Upper lobe of right lung (tissue), 1 donor: ENCODE measurements around the gene JMJD8. TPM values are rescaled to one million over a fixed set of nuclear protein-coding genes. Genes with fewer than 3 reads are reported as not detected.

Experiments used
- ATAC-seq: fragments of 200-7000 bp; cut with Tn5 transposase; one replicate; pipeline ENCODE4 v1.9.1; 2020; ENCODE audit warnings: mild to moderate bottlenecking, moderate library complexity
- DNase-seq: peaks from one replicate; pipeline ENCODE4 v3.0.0-alpha.2; 2020
- H3K27ac ChIP-seq: fragments of 200-600 bp; one replicate; pipeline ENCODE4 v1.8.0; 2022
- H3K27me3 ChIP-seq: fragments of 200-600 bp; one replicate; pipeline ENCODE4 v1.8.0; 2022; ENCODE audit warnings: mild to moderate bottlenecking
- H3K36me3 ChIP-seq: fragments of 200-600 bp; one replicate; pipeline ENCODE4 v1.8.0; 2022
- H3K4me1 ChIP-seq: fragments of 200-600 bp; one replicate; pipeline ENCODE4 v1.8.0; 2022
- H3K4me3 ChIP-seq: fragments of 200-600 bp; one replicate; pipeline ENCODE4 v1.8.0; 2022; ENCODE audit warnings: mild to moderate bottlenecking
- H3K9me3 ChIP-seq: fragments of 200-600 bp; one replicate; pipeline ENCODE4 v1.8.0; 2022
- intact Hi-C: fragments of 100-400 bp; cut with DNase I; formaldehyde crosslinking; loops from one replicate; pipeline ENCODE4 v1.11.0; 2022
- total RNA-seq: library from RNA; stranded (reverse); fragmentation: NEBNext Ultra II Directional; extraction: Animal tissue kit (Norgen Biotek cat#: 25700); gene quantifications from one replicate; pipeline ENCODE4 v1.2.1, GENCODE V29; 2021
- TF ChIP-seq, protein P1 (sequence below): fragments of 200-600 bp; IDR thresholded peaks from one replicate; pipeline ENCODE4 v1.8.0; 2022; ENCODE audit warnings: antibody characterized with exemption
- donor health status: DM: no; HTN: yes; CAD: no; lungs with severe emphysema.

JMJD8 gene
- total RNA-seq, 1 donor from 2014 or later, result 51.3 TPM

DNA sequence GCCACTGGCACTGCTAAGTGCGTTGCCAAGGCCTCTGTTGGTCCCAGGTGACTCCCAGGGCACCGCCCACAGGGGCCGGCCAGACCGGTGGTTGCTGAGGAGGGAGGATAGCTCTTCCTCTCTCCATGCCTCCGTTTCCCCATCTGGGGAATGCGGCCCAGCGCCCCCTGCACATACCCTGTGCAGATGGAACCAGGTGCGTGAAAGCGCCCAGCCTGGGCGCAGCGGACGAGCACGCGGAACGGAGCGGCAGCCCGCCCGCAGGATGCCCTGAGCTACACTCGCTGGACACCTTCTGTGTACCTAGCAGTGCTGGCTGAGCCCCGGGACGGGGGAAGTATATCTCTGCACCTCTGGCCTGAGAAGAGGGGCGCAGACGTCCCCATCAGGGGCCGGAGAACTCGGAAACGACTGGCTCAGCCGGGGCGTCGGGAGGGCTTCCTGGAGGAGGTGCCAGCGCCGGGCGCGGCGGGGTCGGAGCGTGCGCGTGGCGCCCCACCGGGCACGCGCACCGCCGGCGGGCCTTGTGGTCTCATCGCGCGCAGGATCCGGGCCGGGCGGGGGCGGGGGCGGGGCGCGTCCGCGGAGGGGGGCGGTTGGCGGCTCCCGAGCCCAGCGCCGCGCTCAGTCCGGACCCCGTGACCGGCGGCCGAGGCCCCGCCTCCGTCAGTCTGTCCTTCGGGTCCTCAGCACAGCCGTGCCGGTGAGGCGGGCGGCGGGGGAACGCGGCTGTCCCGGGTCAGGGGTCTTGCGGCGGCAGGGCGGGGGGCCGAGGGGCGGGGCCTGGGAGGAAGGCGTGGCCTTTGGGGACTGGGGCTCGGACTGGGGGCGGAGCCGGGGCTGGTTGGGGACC is 42.5 kb upstream of the JMJD8 start, which contains the start of the genes CCDC78 and HAGHL:
TSS of gene CCDC78 (minus strand) at position 6 of the 853 bp plus-strand sequence. CDS start 76 bp downstream, outside the sequence.
TSS of gene HAGHL (plus strand) at position 669 of the 853 bp plus-strand sequence. CDS start 404 bp downstream, outside the sequence.
- H3K4me3 ChIP-seq, result peak within 1 kb of the TSS; percentile 58
- ATAC-seq (peak; percentile 42), DNase-seq (peak; percentile 82)
- H3K27me3 ChIP-seq, result peaks cover 16% of the 10 kb centered on the region
- H3K9me3 ChIP-seq, result no peaks in the 10 kb centered on the region
- H3K27ac ChIP-seq, result peak within 1 kb of the TSS; percentile 47
- peaks cover 25% of the 10 kb centered on the region for H3K4me1 ChIP-seq
- intact Hi-C loops, result no loop called here
- TF ChIP-seq, protein P1, sequence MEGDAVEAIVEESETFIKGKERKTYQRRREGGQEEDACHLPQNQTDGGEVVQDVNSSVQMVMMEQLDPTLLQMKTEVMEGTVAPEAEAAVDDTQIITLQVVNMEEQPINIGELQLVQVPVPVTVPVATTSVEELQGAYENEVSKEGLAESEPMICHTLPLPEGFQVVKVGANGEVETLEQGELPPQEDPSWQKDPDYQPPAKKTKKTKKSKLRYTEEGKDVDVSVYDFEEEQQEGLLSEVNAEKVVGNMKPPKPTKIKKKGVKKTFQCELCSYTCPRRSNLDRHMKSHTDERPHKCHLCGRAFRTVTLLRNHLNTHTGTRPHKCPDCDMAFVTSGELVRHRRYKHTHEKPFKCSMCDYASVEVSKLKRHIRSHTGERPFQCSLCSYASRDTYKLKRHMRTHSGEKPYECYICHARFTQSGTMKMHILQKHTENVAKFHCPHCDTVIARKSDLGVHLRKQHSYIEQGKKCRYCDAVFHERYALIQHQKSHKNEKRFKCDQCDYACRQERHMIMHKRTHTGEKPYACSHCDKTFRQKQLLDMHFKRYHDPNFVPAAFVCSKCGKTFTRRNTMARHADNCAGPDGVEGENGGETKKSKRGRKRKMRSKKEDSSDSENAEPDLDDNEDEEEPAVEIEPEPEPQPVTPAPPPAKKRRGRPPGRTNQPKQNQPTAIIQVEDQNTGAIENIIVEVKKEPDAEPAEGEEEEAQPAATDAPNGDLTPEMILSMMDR, result no peak
- peaks cover under 1% of the 10 kb centered on the region for H3K36me3 ChIP-seq

DNA sequence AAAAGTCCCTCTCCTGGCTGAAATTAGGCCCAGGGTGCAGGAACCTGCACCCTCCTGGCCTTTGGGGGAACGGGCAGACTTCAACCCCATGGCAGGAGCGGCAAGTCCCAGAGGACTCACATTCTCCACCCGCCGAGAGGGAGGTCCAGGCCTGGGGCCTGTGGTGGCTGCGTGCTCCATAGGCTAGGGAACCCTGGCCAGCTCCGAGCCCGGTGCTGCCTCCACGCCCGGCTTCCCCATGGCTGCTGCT is 42.0 kb upstream of the JMJD8 start:
- H3K4me3 ChIP-seq, result peak overlapping the region; percentile 58
- DNase-seq (no peak), ATAC-seq (no peak)
- H3K27me3 ChIP-seq, result peaks cover 16% of the 10 kb centered on the region
- no peaks in the 10 kb centered on the region for H3K9me3 ChIP-seq
- intact Hi-C loops, result no loop called here
- no peaks in the 10 kb centered on the region for H3K36me3 ChIP-seq
- H3K27ac ChIP-seq, result no peak overlapping the region
- peaks cover 27% of the 10 kb centered on the region for H3K4me1 ChIP-seq
- TF ChIP-seq, protein P1, result no peak

GRCh38 chr16:725463-726187 is 41.5 kb upstream of the JMJD8 start:
- intact Hi-C loops, result no loop called here
- TF ChIP-seq, protein P1, result no peak
- H3K36me3 ChIP-seq, result no peaks in the 10 kb centered on the region
- H3K4me3 ChIP-seq, result no peak overlapping the region
- peaks cover 16% of the 10 kb centered on the region for H3K27me3 ChIP-seq
- no peak for ATAC-seq
- no peak overlapping the region for H3K27ac ChIP-seq
- no peak for DNase-seq
- H3K9me3 ChIP-seq, result no peaks in the 10 kb centered on the region
- peaks cover 27% of the 10 kb centered on the region for H3K4me1 ChIP-seq

GRCh38 chr16:725041-725376 is 40.9 kb upstream of the JMJD8 start:
- Histone ChIP-seq H3K9me3 (no peaks in the 10 kb centered on the region), H3K27me3 (peaks cover 16% of the 10 kb centered on the region), H3K36me3 (no peaks in the 10 kb centered on the region), H3K27ac (no peak overlapping the region), H3K4me1 (peaks cover 31% of the 10 kb centered on the region), H3K4me3 (no peak overlapping the region)
- no peak for ATAC-seq
- intact Hi-C loops, result no loop called here
- TF ChIP-seq, protein P1, result no peak
- DNase-seq, result no peak

DNA sequence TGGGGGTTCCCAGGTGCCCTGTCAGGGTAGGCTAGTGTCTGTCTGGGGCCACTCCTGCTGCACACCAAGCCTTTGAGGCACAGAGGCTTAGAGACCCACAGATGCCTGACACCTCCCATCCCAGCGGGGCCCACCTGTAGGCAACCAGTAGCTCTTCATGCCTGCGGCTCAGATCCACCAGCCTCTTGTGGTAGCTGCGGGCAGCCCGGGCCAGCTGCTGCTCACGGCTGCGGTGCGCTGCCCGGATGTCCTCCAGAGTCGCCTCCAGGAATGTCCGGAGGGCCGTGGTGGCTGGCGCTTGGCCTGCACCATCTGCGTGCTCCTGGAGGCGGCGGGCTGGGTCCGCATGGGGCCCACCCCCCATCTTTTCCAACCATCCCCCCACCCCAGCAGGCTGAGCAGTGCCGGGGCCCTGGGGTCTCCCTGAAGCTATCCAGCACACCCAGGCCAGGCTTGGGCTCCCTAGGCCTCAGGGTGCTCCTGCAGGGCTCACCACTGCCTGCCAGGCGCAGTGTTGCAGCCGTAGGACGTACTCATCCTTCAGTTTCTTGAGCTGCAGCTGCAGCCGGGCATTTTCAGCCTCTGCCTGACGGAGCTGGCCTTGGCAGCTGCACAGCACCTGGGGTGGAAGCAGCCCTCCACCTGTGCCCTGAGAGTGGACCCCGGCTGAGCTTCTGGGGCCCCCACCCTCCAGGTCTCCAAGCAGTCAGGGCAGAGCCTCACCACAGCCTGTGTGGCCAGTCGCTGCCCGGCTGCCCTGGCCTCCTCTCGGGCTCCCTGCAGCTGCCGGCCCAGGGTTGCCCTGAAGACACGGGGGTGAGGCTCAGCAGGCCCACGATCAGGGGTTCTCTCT is 40.3 kb upstream of the JMJD8 start:
- DNase-seq, result no peak
- TF ChIP-seq, protein P1, result no peak
- ATAC-seq, result no peak
- H3K9me3 ChIP-seq, result no peaks in the 10 kb centered on the region
- no peaks in the 10 kb centered on the region for H3K36me3 ChIP-seq
- no peak overlapping the region for H3K4me3 ChIP-seq
- H3K27me3 ChIP-seq, result peaks cover 16% of the 10 kb centered on the region
- peaks cover 36% of the 10 kb centered on the region for H3K4me1 ChIP-seq
- intact Hi-C loops, result no loop called here
- H3K27ac ChIP-seq, result no peak overlapping the region
